OCI-LY1 (cell line): ENCODE measurements around the gene GJD3.

Experiments used
- H2AFZ ChIP-seq: fragments of 200-600 bp; sonication (generic), shearing (Covaris generic); 2 replicates; pipeline ENCODE4 v1.6.0; 2014; ENCODE audit warnings: antibody characterized with exemption, mild to moderate bottlenecking, low read length
- H3F3A ChIP-seq: fragments of 200-600 bp; sonication (generic), shearing (Covaris generic); 2 replicates; pipeline ENCODE4 v1.6.0; 2014; ENCODE audit warnings: mild to moderate bottlenecking, antibody characterized with exemption, low read length, moderate library complexity; ENCODE audit not compliant: insufficient read depth
- H3K27ac ChIP-seq: fragments of 200-600 bp; sonication (generic); 2 replicates; pipeline ENCODE4 v1.5.1; 2014; ENCODE audit warnings: low read length, mixed run types, mild to moderate bottlenecking, low read depth; ENCODE audit not compliant: poor library complexity, severe bottlenecking
- H3K27me3 ChIP-seq: fragments of 200-600 bp; sonication (generic); 2 replicates; pipeline ENCODE4 v1.6.0; 2014; ENCODE audit warnings: antibody characterized with exemption, mild to moderate bottlenecking, low read length, moderate library complexity; ENCODE audit not compliant: insufficient read depth
- H3K36me3 ChIP-seq: fragments of 200-600 bp; sonication (generic); 2 replicates; pipeline ENCODE4 v1.6.1; 2014; ENCODE audit warnings: mild to moderate bottlenecking, antibody characterized with exemption, low read length, moderate library complexity, mixed read lengths; ENCODE audit not compliant: insufficient read depth
- H3K4me1 ChIP-seq: fragments of 200-600 bp; sonication (generic); 2 replicates; pipeline ENCODE4 v1.5.1; 2014; ENCODE audit warnings: mild to moderate bottlenecking, low read length, moderate library complexity; ENCODE audit not compliant: insufficient read depth, severe bottlenecking
- H3K4me2 ChIP-seq: fragments of 200-600 bp; sonication (generic), shearing (Covaris generic); 2 replicates; pipeline ENCODE4 v1.6.1; 2014; ENCODE audit warnings: low read length
- H3K4me3 ChIP-seq: fragments of 200-600 bp; sonication (generic); 2 replicates; pipeline ENCODE4 v1.5.1; 2014; ENCODE audit warnings: low read length, low read depth, mild to moderate bottlenecking, mixed read lengths; ENCODE audit not compliant: poor library complexity, severe bottlenecking
- H3K79me2 ChIP-seq: fragments of 200-600 bp; shearing (Covaris generic); 2 replicates; pipeline ENCODE4 v1.6.1; 2016; ENCODE audit warnings: mixed run types, low read length, mixed read lengths; ENCODE audit not compliant: insufficient read depth
- H3K9ac ChIP-seq: fragments of 200-600 bp; sonication (generic), shearing (Covaris generic); 2 replicates; pipeline ENCODE4 v1.6.1; 2014; ENCODE audit warnings: mild to moderate bottlenecking, low read length, mixed read lengths
- H3K9me2 ChIP-seq: fragments of 200-600 bp; sonication (generic), shearing (Covaris generic); 2 replicates; pipeline ENCODE4 v1.6.1; 2014; ENCODE audit warnings: low read depth, mild to moderate bottlenecking, low read length, mixed read lengths
- H3K9me3 ChIP-seq: fragments of 200-600 bp; shearing (Covaris generic); 2 replicates; pipeline ENCODE4 v1.6.1; 2014; ENCODE audit warnings: low read length, mixed read lengths
- H4K20me1 ChIP-seq: fragments of 200-600 bp; sonication (generic), shearing (Covaris generic); 2 replicates; pipeline ENCODE4 v1.6.0; 2016; ENCODE audit warnings: mild to moderate bottlenecking, low read length; ENCODE audit not compliant: insufficient read depth
- CTCF ChIP-seq: fragments of 200-600 bp; sonication (generic), shearing (Covaris generic); IDR thresholded peaks from 2 replicates; pipeline ENCODE4 v1.5.1; 2017; ENCODE audit warnings: mild to moderate bottlenecking, antibody characterized with exemption, low read length, moderate library complexity, mixed read lengths
- EZH2 ChIP-seq: fragments of 200-600 bp; sonication (generic), shearing (Covaris generic); IDR thresholded peaks from 2 replicates; pipeline ENCODE4 v1.8.0; 2017; ENCODE audit warnings: borderline replicate concordance, mixed run types, mild to moderate bottlenecking, antibody characterized with exemption, low read length, moderate library complexity, mixed read lengths

Gene GJD3

GRCh38 chr17:40345161-40345993 is 19.2 kb downstream of the GJD3 start:
- Histone ChIP-seq H4K20me1 (no peaks in the 10 kb centered on the region), H3K4me3 (no peak overlapping the region), H2AFZ (no peak overlapping the region), H3K27ac (no peak overlapping the region), H3F3A (0 out of 2 replicates have a peak, but pooled peaks cover 3% of the 10 kb centered on the region), H3K36me3 (no peaks in the 10 kb centered on the region), H3K9me3 (no peaks in the 10 kb centered on the region), H3K9me2 (no peaks in the 10 kb centered on the region), H3K9ac (no peak overlapping the region), H3K79me2 (no peaks in the 10 kb centered on the region), H3K4me1 (peaks cover 22% of the 10 kb centered on the region), H3K4me2 (no peak overlapping the region; the same call in 1 of the 2 replicates), H3K27me3 (peaks cover 5% of the 10 kb centered on the region; the same call in 1 of the 2 replicates)
- no peak for TF ChIP-seq CTCF
- TF ChIP-seq EZH2, result no peak

- Histone ChIP-seq H3F3A (0 out of 2 replicates have a peak, but pooled peaks cover 3% of the 10 kb centered on the region), H3K9me2 (no peaks in the 10 kb centered on the region), H3K9me3 (no peaks in the 10 kb centered on the region), H3K36me3 (no peaks in the 10 kb centered on the region), H3K9ac (no peak overlapping the region), H2AFZ (no peak overlapping the region), H3K4me2 (no peak overlapping the region; the same call in 1 of the 2 replicates), H4K20me1 (no peaks in the 10 kb centered on the region), H3K4me1 (peaks cover 22% of the 10 kb centered on the region), H3K27me3 (peaks cover 5% of the 10 kb centered on the region; the same call in 1 of the 2 replicates), H3K27ac (no peak overlapping the region), H3K4me3 (no peak overlapping the region), H3K79me2 (no peaks in the 10 kb centered on the region)
- no peak for TF ChIP-seq EZH2
- no peak for TF ChIP-seq CTCF
Measured at GRCh38 chr17:40344421-40345160, 19.9 kb downstream of the GJD3 start.

- Histone ChIP-seq H3K4me1 (peaks cover 22% of the 10 kb centered on the region), H3K9me3 (no peaks in the 10 kb centered on the region), H2AFZ (no peak overlapping the region), H3K27me3 (peaks cover 5% of the 10 kb centered on the region; the same call in 1 of the 2 replicates), H3K36me3 (no peaks in the 10 kb centered on the region), H3K9me2 (no peaks in the 10 kb centered on the region), H3F3A (0 out of 2 replicates have a peak, but pooled peaks cover 3% of the 10 kb centered on the region), H4K20me1 (no peaks in the 10 kb centered on the region), H3K79me2 (no peaks in the 10 kb centered on the region), H3K4me2 (no peak overlapping the region), H3K27ac (no peak overlapping the region), H3K4me3 (no peak overlapping the region), H3K9ac (no peak overlapping the region)
- TF ChIP-seq EZH2 (no peak), CTCF (no peak)
Measured at GRCh38 chr17:40343219-40344119, 21.1 kb downstream of the GJD3 start.
